ENCODE data around the gene PDE5A.

The PDE5A gene

DNA sequence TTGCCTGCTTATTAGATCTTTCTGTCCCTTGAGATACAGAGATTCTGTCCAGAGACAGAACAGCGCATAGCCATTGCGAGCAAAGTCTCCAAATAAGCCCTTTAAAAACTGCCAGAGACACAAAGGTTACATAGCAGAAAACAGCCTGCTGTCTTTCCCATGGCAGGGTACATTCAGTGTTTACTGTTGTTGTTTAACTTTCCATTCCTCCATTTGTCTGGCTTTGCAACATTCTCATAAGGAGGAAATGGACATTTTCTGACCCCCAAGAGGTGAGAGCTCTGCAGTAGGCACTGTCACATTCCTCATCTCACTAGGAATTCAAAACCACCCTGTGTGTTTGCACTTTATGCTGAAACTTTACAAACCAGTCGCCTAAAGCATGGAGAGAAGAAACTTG is 48.3 kb downstream of the PDE5A start:
- no peak for DNase-seq

DNA sequence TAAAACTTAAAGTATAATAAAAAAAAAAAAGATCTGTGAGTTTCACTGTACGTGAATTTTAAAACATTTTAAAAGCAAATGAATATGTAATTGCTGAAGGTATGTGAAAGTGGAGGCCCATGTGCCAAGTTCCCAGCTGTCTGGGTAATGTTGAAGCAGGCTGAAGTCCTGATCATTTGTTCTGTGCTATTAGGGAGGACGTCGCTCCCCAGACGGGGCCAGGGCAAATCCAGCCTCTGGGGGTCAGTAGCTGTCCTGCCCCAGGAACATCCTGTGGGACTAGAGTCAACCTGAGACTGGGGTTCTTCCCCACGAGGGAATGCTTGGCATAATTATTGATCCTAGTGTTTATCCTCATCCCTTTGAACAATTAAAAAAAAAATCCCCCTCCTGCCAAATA is 48.8 kb downstream of the PDE5A start:
- no peak for DNase-seq

DNA sequence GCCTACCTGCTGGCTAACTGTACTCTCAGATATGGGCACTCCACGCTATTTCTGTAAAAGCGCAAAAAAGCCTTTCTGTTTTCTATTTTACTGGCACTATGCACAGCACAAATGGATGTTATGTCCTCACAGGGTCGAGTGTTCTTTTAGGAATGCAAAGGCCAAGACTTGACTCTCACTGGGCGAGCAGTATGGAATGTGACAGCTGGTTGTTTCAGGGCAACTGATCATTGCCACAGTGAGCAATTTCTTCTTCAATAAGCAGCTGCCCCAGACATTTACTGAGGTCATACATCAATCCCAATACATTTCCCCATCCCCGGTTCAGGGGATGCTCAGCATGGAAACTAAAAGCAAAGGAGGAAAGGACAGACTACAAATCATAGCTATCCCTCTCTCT is 58.2 kb downstream of the PDE5A start:
- DNase-seq = no peak

DNA sequence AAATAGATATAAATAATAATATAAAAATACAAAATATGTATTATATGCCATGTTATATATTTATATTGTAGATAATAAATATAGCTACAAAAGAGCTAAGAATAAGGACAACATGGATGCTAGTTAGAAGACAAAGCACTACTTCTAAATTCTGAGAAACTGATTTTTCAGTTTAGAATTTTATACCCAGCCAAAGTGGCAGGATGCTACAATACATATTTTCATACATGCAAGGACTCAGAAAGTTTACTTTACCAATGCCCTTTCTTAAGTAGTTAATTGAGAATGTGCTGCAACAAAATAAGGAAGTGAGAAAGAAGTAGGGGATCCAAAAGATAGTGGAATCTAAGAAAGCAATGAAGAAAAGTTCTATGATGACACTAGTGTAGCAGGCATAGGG is 64.5 kb downstream of the PDE5A start:
- no peak for DNase-seq

DNA sequence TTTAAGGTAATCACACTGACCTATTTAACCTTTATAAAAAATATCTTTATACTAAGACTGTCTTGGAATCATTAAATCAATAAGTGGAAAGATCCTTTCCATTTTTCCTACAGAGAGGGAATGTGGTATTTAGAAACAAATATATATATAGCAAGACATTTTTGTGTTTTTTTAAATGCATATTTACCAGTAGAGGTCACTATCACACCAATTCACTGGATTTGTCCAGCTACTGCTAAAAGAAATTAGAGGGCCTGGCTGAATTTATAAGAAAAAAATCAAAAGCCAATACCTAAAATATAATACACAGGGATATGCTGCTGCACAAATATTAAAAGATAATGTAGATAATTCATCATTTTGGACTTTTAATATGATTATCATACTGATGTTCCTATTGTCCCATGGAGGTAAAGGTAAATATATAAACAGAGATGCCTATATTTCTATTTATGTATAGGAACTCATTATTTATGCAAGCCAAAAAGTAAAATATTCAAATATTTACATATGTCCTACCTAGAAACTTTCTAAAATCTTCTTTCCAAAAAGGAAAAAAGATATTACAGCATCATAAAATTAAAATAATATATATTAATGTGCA is 69.5 kb downstream of the PDE5A start:
- DNase-seq = peak in 1 of 2 experiments; percentile 20

DNA sequence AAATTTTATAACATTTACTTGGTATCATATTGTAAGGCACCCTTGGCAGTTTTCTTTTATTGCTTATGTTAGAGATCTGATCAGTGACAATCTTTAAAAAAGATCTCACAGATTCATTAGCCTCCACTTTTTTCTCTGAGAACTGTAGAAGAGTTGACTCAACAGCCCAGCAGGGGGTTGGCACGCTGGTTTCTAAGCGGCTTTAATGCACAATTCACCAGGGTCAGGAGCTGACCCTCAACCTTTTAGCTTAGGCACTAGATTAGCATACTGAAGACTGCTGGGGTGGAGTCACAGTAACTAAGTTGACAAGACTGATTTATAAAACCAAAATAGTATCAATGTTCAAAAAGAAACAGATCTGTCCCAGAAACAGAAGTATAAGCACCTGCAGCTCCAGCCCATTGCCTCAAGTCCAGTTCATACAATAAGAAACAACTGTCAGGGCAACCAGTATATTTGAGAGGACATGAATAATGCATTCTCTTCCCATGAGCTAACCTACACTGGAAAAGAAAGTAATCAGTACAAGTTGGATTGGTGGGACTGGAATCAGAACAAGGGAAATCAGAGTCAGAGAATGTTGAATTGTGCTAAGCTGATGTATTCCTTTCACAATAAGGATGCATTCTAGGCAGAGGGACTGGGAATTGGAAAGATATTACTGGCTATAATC is 77.6 kb downstream of the PDE5A start:
- no peak for DNase-seq

DNA sequence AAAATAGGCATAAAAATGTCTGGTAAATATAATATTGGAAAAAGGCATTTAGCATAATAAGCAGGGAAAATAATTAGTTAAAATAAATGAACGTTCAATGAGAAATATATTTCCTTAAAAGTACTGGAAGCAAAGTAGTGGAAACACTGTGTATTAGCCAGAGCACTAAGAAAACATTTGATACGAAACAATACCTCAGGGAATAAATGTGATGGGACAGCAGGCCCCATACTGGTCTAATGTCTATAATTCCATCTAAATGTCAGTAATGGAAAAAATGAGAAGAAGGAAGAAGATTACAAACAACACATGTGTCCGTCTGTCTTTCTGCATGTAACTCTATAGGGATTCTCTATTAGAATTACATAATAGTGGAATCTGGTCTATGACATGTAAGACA is 79.0 kb downstream of the PDE5A start:
- no peak for DNase-seq

DNA sequence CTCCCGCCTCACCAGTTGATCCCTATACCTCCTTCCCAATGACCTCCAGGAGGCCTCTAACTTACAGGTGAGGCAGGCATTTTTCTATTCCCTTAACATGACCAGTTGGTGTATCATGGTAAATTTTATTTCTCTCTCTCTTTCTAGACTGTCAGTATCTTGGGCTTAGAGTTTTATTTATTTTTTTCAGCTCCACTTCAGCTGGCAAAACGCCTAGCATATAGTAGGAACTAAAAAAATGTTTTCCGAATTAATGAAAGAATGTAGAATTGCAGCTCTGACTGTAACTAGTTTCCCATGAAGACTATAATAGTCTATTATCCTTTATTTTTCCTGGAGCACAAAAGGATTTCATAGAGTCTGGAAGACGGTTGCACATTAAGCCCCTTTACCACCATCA is 84.8 kb downstream of the PDE5A start:
- no peak for DNase-seq

DNA sequence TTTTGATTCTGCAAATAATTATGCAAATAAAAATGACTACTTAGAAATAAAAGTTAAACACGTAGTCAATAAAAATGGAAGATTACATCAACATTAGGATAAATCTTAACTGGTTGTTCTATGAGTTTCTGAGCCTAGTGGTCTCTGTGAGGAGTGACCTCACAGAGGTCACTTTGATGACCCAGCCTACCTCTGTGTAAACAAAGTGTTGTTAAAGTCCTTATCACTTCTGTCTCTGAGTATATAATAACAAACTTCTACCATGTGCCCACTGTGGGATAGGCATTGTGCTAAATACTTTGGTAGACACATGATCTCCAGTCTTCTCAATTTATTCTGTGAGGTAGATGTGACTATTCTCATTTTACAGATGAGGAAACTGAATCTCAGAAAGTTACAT is 85.4 kb downstream of the PDE5A start:
- DNase-seq = no peak

DNA sequence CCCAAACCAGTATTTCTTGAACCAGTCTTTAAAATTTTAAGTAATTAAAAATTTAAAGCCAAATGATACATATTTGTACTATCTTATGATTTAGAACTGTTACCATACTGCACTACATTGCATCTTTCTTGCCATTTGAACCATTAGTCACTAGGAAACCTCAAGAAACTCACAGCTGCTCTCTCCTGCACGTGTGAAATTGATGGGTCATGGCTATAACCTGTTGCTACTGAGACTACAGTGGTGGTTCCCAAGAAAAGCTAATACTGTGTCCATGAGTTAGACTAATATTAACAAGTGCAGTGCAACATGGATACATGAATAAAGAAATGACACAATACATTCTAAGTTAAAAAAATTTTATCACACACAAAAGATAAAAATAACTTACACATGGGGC is 88.4 kb downstream of the PDE5A start:
- no peak for DNase-seq

DNA sequence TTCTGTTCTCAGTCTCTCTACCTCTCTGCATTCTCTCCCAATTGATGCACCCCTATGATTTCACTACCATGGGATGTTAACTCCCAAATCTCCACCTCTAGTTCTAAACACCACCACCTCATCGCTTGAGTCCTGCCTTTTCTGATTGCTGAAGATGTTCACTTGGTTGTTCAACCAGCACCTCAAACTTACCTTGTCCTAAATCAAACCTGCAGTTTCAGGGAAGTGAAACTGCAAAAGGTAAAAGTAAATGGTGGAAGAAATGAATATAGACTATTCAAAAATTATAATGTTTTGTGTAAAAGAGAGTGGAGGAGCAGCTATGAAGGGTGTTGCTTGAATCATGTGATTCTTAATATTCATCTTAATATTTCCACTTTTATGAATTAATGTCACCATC is 91.0 kb downstream of the PDE5A start:
- no peak for DNase-seq

DNA sequence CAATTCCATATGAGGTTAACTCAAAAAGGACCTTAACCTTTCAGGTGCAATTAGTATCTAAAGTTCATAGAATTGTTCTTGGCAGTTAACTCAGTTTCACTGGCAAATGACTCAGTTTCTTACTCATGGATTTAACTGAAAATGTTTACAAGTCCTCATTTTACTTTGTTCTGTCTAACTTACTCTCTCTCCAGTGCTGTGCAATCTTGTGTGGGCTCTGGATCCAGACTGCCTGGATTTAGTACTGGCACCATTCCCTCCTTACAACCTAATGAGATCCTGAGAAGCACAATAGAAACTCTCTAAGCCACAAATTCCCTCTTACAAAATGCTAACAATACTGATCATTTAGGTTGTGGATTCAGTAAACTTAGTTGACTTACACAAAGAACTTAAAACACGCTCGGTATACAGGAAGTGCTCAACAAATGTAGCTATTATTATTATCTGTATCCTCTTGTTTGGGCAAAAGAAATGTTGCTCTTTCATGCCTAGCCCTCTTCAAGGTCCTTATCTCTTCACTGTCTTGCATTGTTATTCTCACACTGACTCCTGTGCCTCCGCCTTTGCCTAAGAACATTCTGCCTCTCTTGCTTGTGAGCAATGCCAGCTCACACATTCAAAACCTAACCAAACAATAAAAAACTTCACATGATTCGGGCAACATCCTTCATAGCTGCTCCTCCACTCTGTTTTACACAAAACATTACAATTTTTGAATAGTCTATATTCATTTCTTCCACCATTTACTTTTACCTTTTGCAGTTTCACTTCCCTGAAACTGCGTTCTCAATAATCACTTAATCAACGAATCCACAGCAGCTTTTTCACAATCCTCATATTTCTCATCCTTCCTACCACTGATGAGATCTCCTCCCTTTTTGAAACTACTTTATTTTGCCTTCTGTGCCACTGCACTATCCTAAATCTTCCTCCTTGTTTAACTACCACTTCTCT is 91.8 kb downstream of the PDE5A start:
- no peak for DNase-seq

DNA sequence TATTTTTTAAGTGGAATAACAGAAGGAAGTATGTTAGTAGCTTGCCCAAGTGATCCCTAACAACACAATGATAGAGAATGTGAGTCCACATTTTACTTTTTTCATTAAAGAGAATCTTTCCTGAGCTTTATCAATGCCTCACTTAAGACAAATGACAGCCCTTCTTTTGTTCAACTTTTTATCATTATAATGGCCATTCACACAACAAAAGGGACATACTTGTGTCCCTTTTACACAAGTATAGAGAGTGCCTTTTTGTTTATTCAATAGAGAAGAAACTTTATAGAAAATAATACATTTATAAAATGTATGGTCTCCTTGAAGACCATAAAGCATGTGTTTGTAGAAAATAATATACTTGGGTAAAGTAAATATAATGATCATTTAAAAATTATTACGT is 96.3 kb downstream of the PDE5A start:
- no peak for DNase-seq

DNA sequence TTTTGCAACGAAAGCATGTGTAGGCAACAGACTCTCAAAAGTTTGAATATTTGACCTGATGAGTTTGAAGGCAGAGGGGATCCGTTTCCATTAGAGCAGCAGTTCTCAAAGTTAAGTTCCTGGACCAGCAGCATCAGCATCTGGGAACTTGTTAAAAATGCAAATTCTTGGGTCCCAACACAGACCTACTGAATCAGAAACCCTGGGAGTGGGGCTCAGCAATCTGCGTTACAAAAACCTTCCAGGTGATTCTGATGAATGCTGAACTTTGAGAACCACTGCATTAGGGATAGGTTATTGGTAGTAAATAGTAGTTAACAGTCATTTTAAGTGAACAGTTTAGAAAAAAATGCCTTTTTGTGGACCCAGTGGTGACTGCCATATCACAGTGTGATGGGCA is 98.8 kb downstream of the PDE5A start:
- DNase-seq = no peak

DNA sequence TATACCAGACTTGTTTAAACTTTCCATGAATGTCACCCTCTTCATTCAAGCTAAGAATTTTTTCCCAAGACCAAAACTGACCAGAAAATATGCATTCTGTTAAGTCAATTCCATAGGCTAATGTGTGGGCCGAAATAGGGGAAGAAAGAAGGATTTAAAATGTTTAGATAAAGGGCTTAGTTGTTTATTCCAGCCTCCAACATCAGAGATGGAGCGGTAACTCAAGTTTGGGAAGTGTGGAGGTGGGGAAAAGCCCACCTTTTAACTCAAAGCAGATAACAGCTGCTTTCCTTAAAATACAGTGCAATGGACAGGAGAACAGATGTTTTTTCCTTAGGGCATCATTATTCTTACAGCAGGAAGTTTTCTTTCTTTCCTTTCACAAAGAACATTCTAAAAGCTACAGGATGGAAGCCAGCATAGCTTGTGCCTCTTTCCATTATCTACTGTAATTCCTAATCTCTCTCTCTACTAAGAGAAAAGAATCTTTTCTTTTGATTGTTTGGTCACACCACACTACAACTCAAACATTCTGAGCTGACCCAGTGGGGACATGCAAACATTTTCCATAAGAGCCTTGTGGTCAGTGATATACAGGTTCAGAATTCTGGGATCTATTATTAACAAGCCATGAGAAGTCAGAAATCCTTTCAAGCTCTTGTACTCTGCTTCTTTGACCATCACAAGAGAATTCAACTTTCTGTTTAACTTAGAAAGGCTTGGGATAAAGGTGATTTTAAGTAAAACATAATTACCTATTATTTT is 101.6 kb downstream of the PDE5A start:
- DNase-seq = no peak

DNA sequence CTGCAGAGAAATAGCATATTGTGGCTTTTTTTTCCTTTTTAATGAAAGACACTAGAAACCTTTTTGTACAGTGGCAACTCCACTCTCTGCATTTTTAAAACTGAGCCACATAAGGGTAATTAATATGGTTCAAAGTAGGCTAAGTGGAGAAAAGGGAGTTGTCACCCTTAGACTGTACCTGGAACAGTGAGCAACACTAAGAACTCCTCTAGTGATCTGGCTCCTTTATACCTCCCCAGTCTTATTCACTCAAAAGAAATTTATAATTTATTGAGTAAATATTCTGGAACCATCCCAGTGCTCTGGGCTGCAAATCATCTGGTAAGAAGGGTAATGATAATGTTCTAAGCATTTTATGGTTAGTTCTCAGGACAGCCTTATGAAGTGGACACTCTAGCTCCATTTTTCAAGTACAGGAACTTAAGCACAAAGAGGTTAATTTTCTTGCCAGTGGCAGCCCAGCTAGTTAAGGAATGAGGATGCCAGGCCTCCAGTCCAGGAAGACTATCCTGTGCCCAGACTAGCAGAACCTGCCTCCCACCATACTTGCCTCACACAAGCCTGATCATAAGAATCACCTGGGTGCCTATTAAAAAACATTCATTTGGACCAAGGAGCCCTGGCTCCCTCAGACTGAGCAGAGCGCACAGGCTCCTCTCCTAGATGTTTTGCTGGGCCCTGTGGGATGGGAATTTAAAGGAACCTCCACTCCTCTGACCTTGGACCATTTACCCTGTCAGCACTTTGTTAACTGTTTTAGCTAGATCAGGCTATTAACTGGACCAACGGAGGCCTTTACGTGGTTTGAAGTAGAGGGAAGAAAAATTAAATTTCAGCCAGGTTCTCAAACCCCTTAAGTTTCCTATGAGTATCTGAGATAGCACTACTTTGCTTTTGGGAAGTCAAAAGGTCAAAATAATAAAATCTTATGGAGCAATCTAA is 102.6 kb downstream of the PDE5A start:
- DNase-seq = no peak

DNA sequence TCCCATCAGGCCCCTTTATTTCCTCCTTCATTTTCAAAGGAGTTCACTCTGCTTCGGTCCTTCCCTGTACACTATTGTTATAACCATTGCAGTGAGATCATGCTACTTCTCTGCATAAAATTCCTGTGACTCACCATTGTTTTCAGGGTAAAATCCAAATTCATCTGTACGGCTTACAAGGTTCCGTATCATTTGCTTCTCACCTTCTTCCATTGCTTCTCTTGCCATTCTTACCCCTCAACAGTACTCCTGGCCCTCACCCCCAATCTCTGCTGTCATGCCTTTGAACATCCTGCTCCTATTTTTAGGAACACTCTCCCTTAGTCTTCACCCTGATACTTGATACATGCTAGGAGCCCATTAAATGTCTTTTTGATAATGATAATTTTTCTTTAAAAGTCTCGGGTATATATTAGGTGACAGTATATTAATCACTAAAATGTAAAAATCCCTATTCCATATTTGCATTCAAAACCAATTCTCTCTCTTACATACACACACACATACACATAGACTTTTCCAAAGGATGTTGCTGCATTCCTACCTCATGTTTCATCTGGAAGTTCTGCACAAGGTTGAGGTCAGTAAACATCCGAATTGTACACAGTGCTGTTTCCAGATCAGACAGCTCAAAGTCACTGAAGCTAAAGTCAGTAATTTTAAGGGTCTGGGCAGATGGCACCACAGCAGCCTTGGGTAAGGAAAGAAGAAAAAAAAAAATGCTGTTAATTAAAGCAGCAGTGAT is 103.4 kb downstream of the PDE5A start:
- DNase-seq = no peak

DNA sequence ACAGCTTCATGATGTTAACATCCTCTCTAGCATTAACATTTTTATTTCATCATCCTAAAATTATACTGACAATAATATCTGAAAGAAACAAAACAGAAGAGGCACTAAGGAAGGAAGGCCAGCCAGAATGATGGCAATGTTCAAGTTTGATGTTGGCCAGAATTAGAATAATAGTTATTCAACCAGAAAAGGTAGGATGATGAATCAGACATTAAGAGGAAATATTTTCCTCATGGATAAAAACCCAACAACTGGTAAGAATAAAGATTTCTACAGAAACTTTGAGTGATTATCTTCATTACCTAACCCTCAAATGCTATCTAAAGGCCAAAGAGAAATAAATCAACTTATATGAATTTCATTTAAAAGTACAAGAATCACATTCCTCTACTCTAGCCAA is 105.2 kb downstream of the PDE5A start:
- DNase-seq = no peak

DNA sequence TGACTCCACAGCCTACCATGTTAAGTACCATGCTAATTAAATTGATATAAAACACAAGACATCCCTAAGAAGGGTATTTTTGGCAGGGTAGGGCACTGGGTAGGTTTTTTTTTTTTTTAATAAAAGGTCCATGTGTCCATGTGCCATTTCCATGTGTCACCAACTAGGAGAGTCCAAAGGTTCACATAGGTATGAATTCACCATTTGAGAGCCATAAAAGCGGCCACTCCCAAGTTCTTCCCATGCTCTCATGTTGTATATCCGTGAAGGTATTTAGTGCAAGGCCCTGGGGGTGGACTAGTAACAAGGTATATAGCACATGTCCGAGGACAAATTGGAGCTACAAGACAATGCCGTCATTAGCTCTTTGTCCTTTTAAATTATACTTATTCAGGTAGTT is 107.3 kb downstream of the PDE5A start:
- DNase-seq = no peak

DNA sequence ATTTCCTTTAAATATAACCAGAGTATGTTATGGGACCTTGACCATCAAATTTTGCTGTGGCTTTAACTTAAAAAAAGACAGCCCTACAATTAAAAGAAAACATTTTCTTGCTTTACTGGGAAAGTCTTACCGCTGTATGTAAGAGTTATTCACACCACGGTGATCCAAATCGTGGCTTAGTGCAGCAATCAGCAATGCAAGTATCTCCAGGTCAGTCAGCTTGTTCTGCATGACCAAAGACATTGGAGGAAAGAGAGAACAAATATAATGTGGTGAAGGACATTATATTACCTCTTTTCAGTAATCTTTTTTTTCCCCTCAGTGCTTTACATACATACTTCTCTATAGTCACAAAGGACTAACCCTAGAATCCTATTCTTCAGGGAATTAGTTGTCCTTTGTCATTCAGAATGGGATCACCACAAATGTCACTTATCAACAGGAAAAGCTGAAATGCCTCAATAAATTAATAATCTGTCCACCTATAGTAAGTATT is 109.6 kb downstream of the PDE5A start:
- DNase-seq = no peak

DNA sequence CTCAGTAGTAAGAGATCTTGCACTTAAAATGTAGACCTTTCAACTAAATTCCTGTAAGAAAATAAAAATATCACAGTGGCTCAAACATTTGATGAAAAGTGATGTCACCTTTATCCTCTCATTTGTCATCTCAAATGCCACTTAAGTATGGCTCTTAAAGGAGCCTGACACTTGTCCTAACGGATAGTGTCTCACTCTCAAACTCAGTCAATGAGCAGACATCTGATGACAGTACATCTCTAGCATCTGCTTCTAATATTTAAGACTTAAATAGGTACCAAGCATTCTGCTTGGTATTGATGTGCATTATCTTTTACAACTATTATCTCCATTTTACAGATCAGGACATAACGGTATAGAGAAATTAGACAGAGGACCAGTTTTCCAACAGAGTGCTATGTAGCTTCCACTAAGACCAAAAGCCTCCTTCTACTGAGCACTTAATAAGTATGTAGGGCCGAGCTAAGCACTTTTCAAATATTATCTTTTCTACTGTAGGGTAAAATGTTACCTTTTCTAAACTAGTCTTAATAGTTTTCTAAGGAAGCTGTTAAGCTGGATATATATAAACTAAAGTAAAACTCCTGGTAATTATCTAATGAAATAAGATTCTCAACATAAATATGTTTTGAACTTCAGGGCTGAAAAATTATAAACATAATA is 110.2 kb downstream of the PDE5A start:
- no peak for DNase-seq

Measured in NCI-H446 (cell line).